LNCaP clone FGC (cell line): ENCODE measurements around the gene MPLKIP.
"Not testable (repeated sequence)": the region's sequence is repeated elsewhere in the genome, so short reads cannot be mapped to it uniquely, and the experiment has no call there.

ENCODE experiments used
- DNase-seq: peaks from one replicate; pipeline ENCODE4 v3.0.0-alpha.2; 2011; ENCODE audit warnings: low read depth
- H3K4me3 ChIP-seq: 2 replicates; pipeline ENCODE4 v1.5.1; 2011; ENCODE audit warnings: mild to moderate bottlenecking, low read depth, low read length, control low read depth
- TF ChIP-seq, protein P1 (sequence below): IDR thresholded peaks from 2 replicates; pipeline ENCODE4 v1.5.1; 2012; ENCODE audit warnings: mild to moderate bottlenecking; ENCODE audit not compliant: control insufficient read depth, insufficient read depth; ENCODE audit errors: extremely low read depth

Gene MPLKIP

DNA sequence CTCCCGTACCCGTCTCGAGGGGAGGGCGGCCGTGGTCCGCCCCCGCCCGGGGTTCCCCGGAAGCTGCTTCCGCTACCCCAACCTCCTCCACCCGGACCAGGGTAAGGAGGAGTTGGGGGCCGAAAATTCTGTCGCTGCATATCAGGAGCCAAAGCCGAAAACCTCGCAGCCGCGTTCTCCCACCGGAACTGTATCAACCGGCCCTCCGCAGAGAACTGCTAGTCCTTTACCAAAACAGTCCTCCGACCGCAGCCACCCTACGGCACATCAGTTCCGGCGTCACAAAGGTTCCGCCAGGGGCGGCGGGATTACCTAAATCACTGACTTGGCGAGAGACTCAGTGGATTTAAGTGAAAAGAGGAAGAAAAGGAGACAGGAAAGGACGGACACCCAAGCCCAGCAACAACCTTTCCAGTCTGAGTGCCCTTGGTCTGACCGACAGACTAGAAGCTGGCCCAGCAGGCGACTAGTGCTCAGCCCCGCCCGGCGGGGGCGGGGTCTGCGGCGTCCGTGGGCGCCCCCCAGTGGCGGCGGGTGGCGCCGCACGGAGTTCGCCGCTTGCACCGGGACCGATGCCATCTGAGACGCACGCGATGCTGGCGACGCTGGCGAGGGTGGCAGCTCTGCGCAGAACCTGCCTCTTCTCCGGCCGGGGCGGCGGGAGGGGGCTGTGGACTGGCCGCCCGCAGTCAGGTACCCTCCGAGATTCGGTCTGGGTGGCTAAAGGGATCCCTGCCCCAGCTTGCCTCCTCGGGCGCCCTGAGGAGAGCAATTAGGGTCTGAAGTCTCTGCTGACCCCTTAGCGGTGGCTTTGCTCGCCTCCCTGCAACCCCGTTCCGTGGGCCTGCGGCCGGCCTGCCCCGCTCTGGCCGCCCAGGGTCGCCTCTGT lies at the start of gene MPLKIP, which contains the start of gene SUGCT:
Gene MPLKIP, minus strand, starts transcription at position 195 of the 889 bp plus-strand sequence. Its CDS starts 55 bp downstream, at position 140.
Gene SUGCT, plus strand, starts transcription at position 578 of the 889 bp plus-strand sequence.
- peak within 1 kb of the TSS; percentile 87 for H3K4me3 ChIP-seq
- DNase-seq, result peak; percentile 65
- TF ChIP-seq, protein P1, sequence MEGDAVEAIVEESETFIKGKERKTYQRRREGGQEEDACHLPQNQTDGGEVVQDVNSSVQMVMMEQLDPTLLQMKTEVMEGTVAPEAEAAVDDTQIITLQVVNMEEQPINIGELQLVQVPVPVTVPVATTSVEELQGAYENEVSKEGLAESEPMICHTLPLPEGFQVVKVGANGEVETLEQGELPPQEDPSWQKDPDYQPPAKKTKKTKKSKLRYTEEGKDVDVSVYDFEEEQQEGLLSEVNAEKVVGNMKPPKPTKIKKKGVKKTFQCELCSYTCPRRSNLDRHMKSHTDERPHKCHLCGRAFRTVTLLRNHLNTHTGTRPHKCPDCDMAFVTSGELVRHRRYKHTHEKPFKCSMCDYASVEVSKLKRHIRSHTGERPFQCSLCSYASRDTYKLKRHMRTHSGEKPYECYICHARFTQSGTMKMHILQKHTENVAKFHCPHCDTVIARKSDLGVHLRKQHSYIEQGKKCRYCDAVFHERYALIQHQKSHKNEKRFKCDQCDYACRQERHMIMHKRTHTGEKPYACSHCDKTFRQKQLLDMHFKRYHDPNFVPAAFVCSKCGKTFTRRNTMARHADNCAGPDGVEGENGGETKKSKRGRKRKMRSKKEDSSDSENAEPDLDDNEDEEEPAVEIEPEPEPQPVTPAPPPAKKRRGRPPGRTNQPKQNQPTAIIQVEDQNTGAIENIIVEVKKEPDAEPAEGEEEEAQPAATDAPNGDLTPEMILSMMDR, result peak; percentile 95

DNA sequence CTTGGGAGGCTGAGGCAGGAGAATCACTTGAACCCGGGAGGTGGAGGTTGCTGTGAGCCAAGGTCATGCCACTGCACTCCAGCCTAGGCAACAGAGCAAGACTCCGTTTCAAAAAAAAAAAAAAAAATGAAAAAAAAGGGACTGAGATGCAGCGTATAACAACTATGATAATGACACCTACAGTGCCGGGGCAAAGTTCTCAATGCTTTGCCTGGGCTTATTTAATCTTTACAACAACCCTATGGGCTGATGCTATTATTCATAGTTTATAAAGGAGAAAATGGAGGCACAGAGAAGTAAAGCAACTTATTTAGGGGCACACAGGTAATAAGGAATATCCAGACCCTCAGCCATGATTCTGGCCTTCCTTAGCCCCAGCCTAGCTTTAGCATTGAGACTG lies 48.0 kb upstream of the MPLKIP start:
- no peak overlapping the region for H3K4me3 ChIP-seq
- no peak for DNase-seq
- TF ChIP-seq, protein P1, result no peak

DNA sequence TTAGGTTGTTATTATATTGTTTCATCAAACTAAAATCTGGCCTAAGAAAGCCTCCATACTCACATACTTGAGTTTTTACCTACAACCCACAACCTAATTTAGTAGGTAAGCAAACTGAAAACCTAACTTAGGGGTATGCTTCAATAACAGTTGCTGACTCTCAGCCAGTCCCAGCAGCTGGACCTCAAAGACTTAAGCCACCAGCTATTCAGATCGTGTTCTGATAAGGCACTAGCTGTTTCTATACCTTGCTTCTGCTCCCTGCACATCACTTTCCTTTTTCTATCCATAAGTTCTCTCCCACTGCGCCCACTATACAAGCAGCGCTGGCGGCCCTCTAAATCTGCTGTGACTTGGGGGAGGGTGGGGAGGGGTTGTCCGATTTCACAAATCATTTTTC lies 42.6 kb upstream of the MPLKIP start:
- TF ChIP-seq, protein P1, result no peak
- no peak for DNase-seq
- H3K4me3 ChIP-seq, result no peak overlapping the region

DNA sequence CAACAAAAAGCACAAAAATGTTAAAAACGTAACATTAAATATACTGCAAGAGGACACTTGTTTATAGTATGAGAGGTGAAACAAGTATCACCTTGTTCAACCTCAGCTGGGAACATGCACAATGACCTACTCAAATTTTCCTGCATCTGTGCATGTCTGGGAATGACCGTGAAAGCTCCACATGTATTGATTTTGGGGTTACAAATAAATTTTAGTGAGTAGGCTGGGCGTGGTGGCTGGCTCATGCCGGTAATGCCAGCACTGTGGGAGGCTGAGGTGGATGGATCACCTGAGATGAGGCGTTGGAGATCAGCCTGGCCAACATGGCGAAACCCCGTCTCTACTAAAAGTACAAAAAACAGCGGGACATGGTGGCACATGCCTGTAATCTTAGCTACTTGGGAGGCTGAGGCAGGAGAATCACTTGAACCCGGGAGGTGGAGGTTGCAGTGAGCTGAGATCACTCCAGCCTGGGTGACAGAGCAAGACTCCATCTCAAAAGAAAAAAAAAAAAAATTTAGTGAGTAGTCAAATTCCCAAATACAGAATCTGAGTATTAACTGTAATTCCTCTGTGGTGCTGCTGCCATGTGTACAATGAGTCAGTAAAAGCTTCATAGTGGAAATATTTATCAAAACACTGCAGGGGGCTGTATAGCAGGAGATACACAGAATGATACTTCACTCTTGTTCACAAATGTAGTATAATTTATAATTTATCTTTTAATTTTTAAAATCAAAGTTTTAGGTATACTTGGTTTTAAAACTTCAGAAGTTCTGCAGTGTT lies 41.5 kb upstream of the MPLKIP start:
- TF ChIP-seq, protein P1, result no peak
- no peak for DNase-seq
- H3K4me3 ChIP-seq, result no peak overlapping the region

DNA sequence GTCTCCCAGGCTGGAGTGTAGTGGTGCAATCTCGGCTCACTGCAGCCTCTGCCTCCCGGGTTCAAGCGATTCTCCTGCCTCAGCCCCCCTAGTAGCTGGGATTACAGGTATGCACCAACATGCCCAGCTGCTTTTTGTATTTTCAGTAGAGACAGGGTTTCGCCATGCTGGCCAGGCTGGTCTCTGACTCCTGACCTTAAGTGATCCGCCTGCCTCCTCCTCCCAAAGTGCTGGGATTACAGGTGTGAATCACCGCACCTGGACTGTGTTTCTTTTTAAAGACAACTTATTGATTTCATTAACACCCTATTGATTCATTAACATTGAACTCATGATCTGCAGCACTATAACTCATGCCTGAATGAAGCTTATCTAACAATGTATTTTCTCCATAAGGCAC lies 40.8 kb upstream of the MPLKIP start:
- not testable (repeated sequence) for H3K4me3 ChIP-seq, DNase-seq

DNA sequence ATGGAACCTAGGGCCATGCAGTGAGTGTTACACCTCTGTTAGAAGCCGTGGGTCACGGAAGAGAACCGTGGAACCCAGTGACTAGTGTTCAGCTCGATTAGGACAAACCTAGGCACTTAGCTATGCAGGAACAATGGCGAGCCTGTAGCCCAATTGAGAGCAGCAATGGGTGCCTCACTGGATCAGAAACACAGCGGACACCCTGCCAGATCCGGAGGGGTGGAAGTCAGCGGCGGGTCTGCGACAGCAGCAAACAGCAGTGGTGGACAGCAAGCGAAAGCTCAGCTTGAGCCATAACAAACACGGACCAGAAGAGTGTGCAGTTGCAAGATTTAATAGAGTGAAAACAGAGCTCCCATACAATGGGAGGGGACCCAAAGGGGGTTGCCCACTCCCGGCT lies 38.7 kb upstream of the MPLKIP start:
- H3K4me3 ChIP-seq, DNase-seq: not testable (repeated sequence)

DNA sequence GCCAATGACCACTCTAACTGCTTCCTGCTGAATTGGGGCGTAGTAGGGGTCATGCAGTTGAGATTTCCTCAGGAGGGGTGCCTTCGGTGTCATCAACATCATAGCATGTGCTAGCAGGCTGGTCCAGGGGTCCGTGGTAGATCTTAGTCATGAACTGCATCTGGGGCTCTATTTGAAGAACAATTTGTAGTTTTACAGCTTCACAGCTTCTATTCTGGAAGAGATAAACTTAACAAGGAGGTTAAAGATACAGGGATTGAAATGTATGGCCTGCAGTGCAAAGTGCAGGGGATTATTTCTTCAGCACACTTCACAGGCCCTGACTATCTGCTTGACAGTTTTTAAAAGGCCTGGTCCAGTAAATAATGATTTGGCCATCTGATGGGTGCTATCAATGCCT lies 33.8 kb upstream of the MPLKIP start:
- H3K4me3 ChIP-seq, DNase-seq: not testable (repeated sequence)

DNA sequence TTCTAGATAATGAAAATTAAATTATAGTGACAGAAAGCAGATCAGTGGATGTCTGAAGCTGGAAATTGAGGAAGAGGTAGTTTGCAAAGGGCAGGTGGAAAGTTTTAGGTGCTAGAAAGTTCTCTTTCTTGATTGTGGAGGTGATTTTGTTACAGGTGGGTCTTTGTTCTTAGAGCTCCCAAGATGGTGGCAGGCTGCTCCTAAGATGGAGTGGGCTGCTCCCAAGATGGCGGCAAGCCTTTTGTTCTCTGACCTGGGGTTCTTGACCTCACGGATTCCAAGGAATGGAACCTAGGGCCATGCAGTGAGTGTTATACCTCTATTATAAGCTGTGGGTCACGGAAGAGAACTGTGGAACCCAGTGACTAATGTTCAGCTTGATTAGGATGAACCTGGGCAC lies 32.9 kb upstream of the MPLKIP start:
- no peak for DNase-seq
- TF ChIP-seq, protein P1, result no peak
- H3K4me3 ChIP-seq, result no peak overlapping the region
